ENCODE results near the gene GBE1. TPM values are rescaled to one million over a fixed set of nuclear protein-coding genes. Genes with fewer than 3 reads are reported as not detected.

Gene GBE1
- total RNA-seq, 6 experiments from 2014 or later, result 78.3 to 93.4 (median 87.8) TPM

GRCh38 chr3:81789691-81790090 is 28.2 kb upstream of the GBE1 start:
- Mint-ChIP-seq H3K9me3 (no peaks in the 10 kb centered on the region), H3K27ac (no peak overlapping the region), H3K4me3 (no peak overlapping the region), H3K4me1 (ENCODE audit: low read depth) (no peaks in the 10 kb centered on the region), H3K36me3 (ENCODE audit: low read depth) (no peaks in the 10 kb centered on the region), H3K27me3 (ENCODE audit: insufficient read depth) (peaks cover 4% of the 10 kb centered on the region; the same call in 1 of the 2 replicates)
- TF ChIP-seq CTCF (IDR thresholded peaks at IDR 0.05), result no peak
- no peak for DNase-seq

GRCh38 chr3:81788610-81789009 is 27.2 kb upstream of the GBE1 start:
- Mint-ChIP-seq H3K27ac (no peak overlapping the region), H3K9me3 (no peaks in the 10 kb centered on the region), H3K27me3 (ENCODE audit: insufficient read depth) (peaks cover 4% of the 10 kb centered on the region; the same call in 1 of the 2 replicates), H3K4me3 (no peak overlapping the region), H3K36me3 (ENCODE audit: low read depth) (no peaks in the 10 kb centered on the region), H3K4me1 (ENCODE audit: low read depth) (no peaks in the 10 kb centered on the region)
- DNase-seq, result no peak
- TF ChIP-seq CTCF (IDR thresholded peaks at IDR 0.05), result no peak

DNA sequence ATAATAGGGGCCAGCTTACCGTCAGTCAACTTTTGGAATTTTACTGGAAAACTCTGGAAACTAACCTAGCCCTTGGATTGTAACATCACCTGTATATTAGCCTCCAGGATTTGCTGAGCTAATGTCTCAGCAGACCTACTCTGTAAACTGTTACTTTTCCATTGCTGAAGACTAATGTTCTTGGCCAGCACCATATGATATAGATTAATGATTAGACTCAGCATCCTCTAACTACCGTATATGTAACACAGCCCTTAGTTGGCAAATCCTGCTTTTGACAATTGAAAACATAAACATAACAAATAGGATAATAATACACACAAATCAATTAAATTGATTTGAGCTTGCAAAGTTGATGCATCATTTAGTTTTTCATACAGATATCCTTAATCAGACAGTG is 26.6 kb upstream of the GBE1 start:
- peaks cover 4% of the 10 kb centered on the region; the same call in 1 of the 2 replicates for H3K27me3 Mint-ChIP-seq (ENCODE audit: insufficient read depth)
- no peaks in the 10 kb centered on the region for H3K36me3 Mint-ChIP-seq (ENCODE audit: low read depth)
- no peak for DNase-seq
- H3K27ac Mint-ChIP-seq, result no peak overlapping the region
- H3K4me3 Mint-ChIP-seq, result no peak overlapping the region
- TF ChIP-seq CTCF (IDR thresholded peaks at IDR 0.05), result no peak
- H3K9me3 Mint-ChIP-seq, result no peaks in the 10 kb centered on the region
- H3K4me1 Mint-ChIP-seq (ENCODE audit: low read depth), result no peaks in the 10 kb centered on the region

- no peaks in the 10 kb centered on the region for H3K9me3 Mint-ChIP-seq
- no peak overlapping the region for H3K27ac Mint-ChIP-seq
- no peak overlapping the region for H3K4me3 Mint-ChIP-seq
- H3K36me3 Mint-ChIP-seq (ENCODE audit: low read depth), result no peaks in the 10 kb centered on the region
- H3K4me1 Mint-ChIP-seq (ENCODE audit: low read depth), result peaks cover 8% of the 10 kb centered on the region
- peaks cover 8% of the 10 kb centered on the region for H3K27me3 Mint-ChIP-seq (ENCODE audit: insufficient read depth)
- DNase-seq, result no peak
- TF ChIP-seq CTCF (IDR thresholded peaks at IDR 0.05), result no peak
Measured at GRCh38 chr3:81782585-81782984, 21.1 kb upstream of the GBE1 start.

DNA sequence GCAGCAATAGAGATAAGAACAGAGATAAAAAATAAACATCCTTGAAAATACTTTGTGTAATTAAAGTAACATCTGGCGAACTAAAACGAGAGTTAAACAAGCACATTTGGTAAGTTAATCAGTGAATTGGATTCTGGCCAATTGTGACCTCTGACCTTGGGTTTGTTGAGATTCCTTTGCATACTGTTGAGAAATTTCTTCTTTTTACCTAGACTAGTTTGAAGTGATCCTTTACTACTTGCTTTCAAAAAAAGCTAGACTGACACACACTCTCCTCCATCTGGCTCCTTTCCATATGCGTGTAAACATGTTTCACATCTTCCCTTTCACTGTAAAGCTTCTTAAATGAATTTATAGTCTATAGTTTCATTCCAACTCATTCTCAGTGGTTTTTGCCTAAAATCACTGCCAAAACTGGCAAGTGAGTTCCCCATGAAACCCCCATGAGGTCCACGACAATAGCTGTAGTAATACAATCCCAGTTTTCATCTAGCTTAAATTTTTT is 17.3 kb upstream of the GBE1 start:
- Mint-ChIP-seq H3K4me3 (no peak overlapping the region), H3K27ac (no peak overlapping the region), H3K27me3 (ENCODE audit: insufficient read depth) (peaks cover 4% of the 10 kb centered on the region), H3K9me3 (no peaks in the 10 kb centered on the region), H3K36me3 (ENCODE audit: low read depth) (no peaks in the 10 kb centered on the region), H3K4me1 (ENCODE audit: low read depth) (peaks cover 8% of the 10 kb centered on the region)
- TF ChIP-seq CTCF (IDR thresholded peaks at IDR 0.05), result no peak
- DNase-seq, result no peak

DNA sequence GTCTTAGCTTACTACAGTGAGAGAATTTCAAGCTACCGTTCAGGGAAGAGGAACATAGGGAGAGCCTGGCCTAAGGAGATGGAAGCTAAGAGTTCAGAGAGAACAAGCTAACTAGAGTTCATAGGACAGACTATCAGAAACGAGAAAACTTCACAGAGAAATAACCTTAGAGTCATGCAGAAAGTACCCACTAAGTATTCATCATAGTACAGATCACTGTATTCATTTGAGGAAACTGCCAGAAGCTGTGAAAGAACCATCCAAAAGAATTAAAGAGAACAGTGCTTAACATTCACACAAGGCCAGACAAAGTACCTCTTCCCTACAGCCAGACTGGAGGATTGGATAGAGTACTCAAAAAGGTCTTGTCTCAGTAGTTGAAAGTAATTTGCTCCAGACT is 15.2 kb upstream of the GBE1 start:
- TF ChIP-seq CTCF (IDR thresholded peaks at IDR 0.05), result no peak
- H3K4me3 Mint-ChIP-seq, result no peak overlapping the region

More for the DNA sequence above, 15.2 kb upstream of the GBE1 start:
- H3K36me3 Mint-ChIP-seq (ENCODE audit: low read depth), result no peaks in the 10 kb centered on the region
- H3K27me3 Mint-ChIP-seq (ENCODE audit: insufficient read depth), result peaks cover 4% of the 10 kb centered on the region
- no peak for DNase-seq
- peaks cover 8% of the 10 kb centered on the region for H3K4me1 Mint-ChIP-seq (ENCODE audit: low read depth)
- H3K27ac Mint-ChIP-seq, result no peak overlapping the region
- no peaks in the 10 kb centered on the region for H3K9me3 Mint-ChIP-seq

Data from HFFc6 (cell line).